ENCODE measurements around the gene ACAP2. TPM values are rescaled to one million over a fixed set of nuclear protein-coding genes. Genes with fewer than 3 reads are reported as not detected.
A peak's percentile ranks its signal among the peaks of the same experiment; 100 is the strongest.

ACAP2 gene
- total RNA-seq, 2 experiments from 2014 or later = 43.9 to 80.7 TPM

DNA sequence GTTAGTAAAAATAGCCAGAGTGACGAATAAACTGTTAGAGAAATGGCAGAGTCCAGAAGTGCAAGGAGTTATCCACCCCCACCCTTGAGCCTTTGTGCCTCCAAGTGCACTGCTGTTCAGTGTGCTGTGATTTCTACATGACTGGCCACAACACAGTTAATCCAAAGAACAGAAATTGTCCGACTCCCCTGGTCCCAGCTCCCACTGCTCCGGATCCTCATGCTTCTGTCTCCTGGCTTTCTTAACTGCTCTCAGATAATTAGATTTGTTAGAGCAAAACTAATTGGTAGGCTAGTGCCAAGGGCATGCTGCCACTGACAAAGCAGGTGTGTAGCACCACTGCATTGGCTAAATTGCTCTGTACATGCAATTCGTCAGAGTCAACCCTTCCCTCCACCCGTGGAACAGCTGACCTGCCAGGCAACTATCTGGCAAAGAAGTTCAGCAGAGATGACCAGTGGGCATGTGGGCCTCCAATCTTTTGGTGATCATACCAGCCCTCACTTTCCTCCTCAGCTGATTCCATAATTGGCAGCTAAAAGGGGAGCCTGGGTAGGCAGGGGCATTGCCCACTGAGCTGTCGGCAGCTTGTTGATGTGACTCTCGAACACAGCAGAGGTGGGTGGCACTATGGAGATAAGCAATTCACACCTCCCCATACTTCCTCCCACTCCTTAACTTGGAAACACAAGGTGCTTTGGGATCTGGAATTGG lies 18.9 kb upstream of the ACAP2 start:
- no peak for TF ChIP-seq EZH2phosphoT487 (IDR thresholded peaks at IDR 0.05; ENCODE audit: borderline replicate concordance, low read depth, low read length)
- TF ChIP-seq, protein P1, sequence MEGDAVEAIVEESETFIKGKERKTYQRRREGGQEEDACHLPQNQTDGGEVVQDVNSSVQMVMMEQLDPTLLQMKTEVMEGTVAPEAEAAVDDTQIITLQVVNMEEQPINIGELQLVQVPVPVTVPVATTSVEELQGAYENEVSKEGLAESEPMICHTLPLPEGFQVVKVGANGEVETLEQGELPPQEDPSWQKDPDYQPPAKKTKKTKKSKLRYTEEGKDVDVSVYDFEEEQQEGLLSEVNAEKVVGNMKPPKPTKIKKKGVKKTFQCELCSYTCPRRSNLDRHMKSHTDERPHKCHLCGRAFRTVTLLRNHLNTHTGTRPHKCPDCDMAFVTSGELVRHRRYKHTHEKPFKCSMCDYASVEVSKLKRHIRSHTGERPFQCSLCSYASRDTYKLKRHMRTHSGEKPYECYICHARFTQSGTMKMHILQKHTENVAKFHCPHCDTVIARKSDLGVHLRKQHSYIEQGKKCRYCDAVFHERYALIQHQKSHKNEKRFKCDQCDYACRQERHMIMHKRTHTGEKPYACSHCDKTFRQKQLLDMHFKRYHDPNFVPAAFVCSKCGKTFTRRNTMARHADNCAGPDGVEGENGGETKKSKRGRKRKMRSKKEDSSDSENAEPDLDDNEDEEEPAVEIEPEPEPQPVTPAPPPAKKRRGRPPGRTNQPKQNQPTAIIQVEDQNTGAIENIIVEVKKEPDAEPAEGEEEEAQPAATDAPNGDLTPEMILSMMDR (conservative IDR thresholded peaks at IDR 0.05; ENCODE audit: low read length) = no peak
- H3K9me2 ChIP-seq (ENCODE audit: insufficient read depth, low read length) = no peaks in the 10 kb centered on the region
- no peak overlapping the region for H3K4me2 ChIP-seq (ENCODE audit: low read length)
- POLR2A ChIA-PET = no interaction called here
- H3K4me3 ChIP-seq (ENCODE audit: low read depth, low read length, poor library complexity, severe bottlenecking) = no peak overlapping the region
- no peaks in the 10 kb centered on the region for H3K36me3 ChIP-seq (ENCODE audit: insufficient read depth, low read length)
- CTCF ChIA-PET (ENCODE audit: unreplicated experiment) = no interaction called here
- peaks cover 12% of the 10 kb centered on the region for H3K4me1 ChIP-seq (ENCODE audit: insufficient read depth, low read length, poor library complexity, severe bottlenecking)
- H3K79me2 ChIP-seq (ENCODE audit: insufficient read depth, low read depth, low read length) = no peaks in the 10 kb centered on the region
- DNase-seq (ENCODE audit: low spot score) = no peak
- no peak overlapping the region for H3K27ac ChIP-seq (ENCODE audit: low read depth, low read length, poor library complexity, severe bottlenecking)
- no peak overlapping the region for H2AFZ ChIP-seq (ENCODE audit: low read length)
- H4K20me1 ChIP-seq (ENCODE audit: insufficient read depth, low read length) = no peaks in the 10 kb centered on the region
- H3K9me3 ChIP-seq (ENCODE audit: low read length) = no peaks in the 10 kb centered on the region
- no TSS peak for BruUV-seq (replicated peaks)
- intact Hi-C loops (cut with micrococcal nuclease; ENCODE audit: unreplicated experiment) = no loop called here

DNA sequence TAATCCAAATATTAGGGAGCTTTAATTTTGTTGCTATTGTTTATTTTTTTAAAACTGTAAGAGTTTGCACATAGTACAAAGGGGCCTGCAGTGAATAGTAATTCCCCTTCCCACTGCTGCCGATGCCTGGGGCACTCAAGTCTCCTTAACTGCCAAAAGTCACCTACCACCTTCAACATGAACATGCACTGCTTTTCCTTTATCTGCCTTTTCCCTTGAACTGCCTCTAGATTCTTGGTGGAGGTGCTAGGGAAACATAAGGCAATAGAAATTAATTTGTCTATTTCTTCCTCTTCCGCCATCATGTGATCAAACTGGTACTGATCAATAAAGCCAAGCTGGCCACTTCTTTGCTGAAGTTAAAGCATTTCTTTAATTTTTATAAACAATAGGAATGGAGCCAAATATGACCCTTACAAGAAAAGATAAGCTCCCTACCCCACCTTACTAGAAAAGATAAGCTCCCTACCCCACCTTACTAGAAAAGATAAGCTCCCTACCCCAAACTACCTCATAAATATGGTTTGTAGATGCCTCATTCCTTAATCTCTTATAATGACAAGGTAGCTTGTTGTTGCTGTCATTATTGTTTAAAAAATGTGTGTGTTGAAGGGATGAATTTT lies 17.4 kb upstream of the ACAP2 start:
- H3K9me2 ChIP-seq (ENCODE audit: insufficient read depth, low read length) = no peaks in the 10 kb centered on the region
- POLR2A ChIA-PET = interaction anchor here (0.6 to 1.2 kb wide), 3 partner anchors 13 to 303 kb away, joined by 3 to 7 read pairs (median 6); no protein-coding TSS in a partner anchor
- H3K27ac ChIP-seq (ENCODE audit: low read depth, low read length, poor library complexity, severe bottlenecking) = no peak overlapping the region
- no peak for DNase-seq (ENCODE audit: low spot score)
- no peak overlapping the region for H2AFZ ChIP-seq (ENCODE audit: low read length)
- no peaks in the 10 kb centered on the region for H3K9me3 ChIP-seq (ENCODE audit: low read length)
- no peak overlapping the region for H3K4me3 ChIP-seq (ENCODE audit: low read depth, low read length, poor library complexity, severe bottlenecking)
- no peaks in the 10 kb centered on the region for H3K79me2 ChIP-seq (ENCODE audit: insufficient read depth, low read depth, low read length)
- no peaks in the 10 kb centered on the region for H4K20me1 ChIP-seq (ENCODE audit: insufficient read depth, low read length)
- intact Hi-C loops (cut with micrococcal nuclease; ENCODE audit: unreplicated experiment) = no loop called here
- H3K4me2 ChIP-seq (ENCODE audit: low read length) = no peak overlapping the region
- no peak for TF ChIP-seq EZH2phosphoT487 (IDR thresholded peaks at IDR 0.05; ENCODE audit: borderline replicate concordance, low read depth, low read length)
- TF ChIP-seq, protein P1 (conservative IDR thresholded peaks at IDR 0.05; ENCODE audit: low read length) = no peak
- H3K4me1 ChIP-seq (ENCODE audit: insufficient read depth, low read length, poor library complexity, severe bottlenecking) = peaks cover 12% of the 10 kb centered on the region
- CTCF ChIA-PET (ENCODE audit: unreplicated experiment) = no interaction called here
- BruUV-seq (replicated peaks) = no TSS peak
- H3K36me3 ChIP-seq (ENCODE audit: insufficient read depth, low read length) = no peaks in the 10 kb centered on the region

DNA sequence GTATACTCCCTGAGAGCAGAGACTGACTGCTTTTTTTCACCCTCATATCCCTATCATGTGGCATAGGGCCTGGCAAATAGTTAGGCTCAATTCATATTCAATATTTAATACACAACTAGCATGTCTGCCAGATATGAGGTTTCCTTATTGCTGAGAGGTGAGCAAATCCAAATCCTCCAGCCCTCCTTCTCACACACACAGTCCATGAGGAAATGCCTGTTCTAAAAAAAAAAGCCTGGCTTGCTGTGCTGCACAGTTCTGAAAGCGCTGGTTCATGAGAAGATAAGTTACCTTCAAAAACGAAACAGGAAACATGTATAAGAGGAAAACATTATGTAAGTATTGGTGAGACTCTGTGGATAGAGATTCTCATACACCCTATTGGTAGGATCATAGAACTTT lies 15.5 kb upstream of the ACAP2 start:
- Histone ChIP-seq H2AFZ (ENCODE audit: low read length) (peak overlapping the region; percentile 75), H3K4me3 (ENCODE audit: low read depth, low read length, poor library complexity, severe bottlenecking) (no peak overlapping the region), H3K4me2 (ENCODE audit: low read length) (peak overlapping the region; percentile 22), H3K27ac (ENCODE audit: low read depth, low read length, poor library complexity, severe bottlenecking) (no peak overlapping the region), H3K9me2 (ENCODE audit: insufficient read depth, low read length) (no peaks in the 10 kb centered on the region), H4K20me1 (ENCODE audit: insufficient read depth, low read length) (no peaks in the 10 kb centered on the region), H3K79me2 (ENCODE audit: insufficient read depth, low read depth, low read length) (no peaks in the 10 kb centered on the region), H3K4me1 (ENCODE audit: insufficient read depth, low read length, poor library complexity, severe bottlenecking) (peaks cover 12% of the 10 kb centered on the region), H3K9me3 (ENCODE audit: low read length) (no peaks in the 10 kb centered on the region), H3K36me3 (ENCODE audit: insufficient read depth, low read length) (no peaks in the 10 kb centered on the region)
- intact Hi-C loops (cut with micrococcal nuclease; ENCODE audit: unreplicated experiment) = no loop called here
- POLR2A ChIA-PET = no interaction called here
- CTCF ChIA-PET (ENCODE audit: unreplicated experiment) = no interaction called here
- BruUV-seq (replicated peaks) = no TSS peak
- TF ChIP-seq, protein P1 (conservative IDR thresholded peaks at IDR 0.05; ENCODE audit: low read length) = no peak
- TF ChIP-seq EZH2phosphoT487 (IDR thresholded peaks at IDR 0.05; ENCODE audit: borderline replicate concordance, low read depth, low read length) = no peak
- DNase-seq (ENCODE audit: low spot score) = peak; percentile 23

Measured in OCI-LY7 (cell line).